HG03442 (cell line): ENCODE data around the gene MON1A.

ENCODE experiments used
- ATAC-seq: cut with Tn5 transposase; IDR thresholded peaks from one replicate; pipeline ENCODE4 v1.9.1; 2021; ENCODE audit warnings: mild to moderate bottlenecking, moderate library complexity; ENCODE audit not compliant: unreplicated experiment

Gene MON1A

GRCh38 chr3:49896345-49896744, 33.3 kb downstream of the MON1A start:
- ATAC-seq: no peak

GRCh38 chr3:49895791-49896190, 33.8 kb downstream of the MON1A start:
- ATAC-seq: no peak

GRCh38 chr3:49889296-49889695, 40.3 kb downstream of the MON1A start:
- ATAC-seq: no peak

- ATAC-seq: no peak
Measured at GRCh38 chr3:49886922-49887265, 42.7 kb downstream of the MON1A start.

GRCh38 chr3:49883998-49884397, 45.6 kb downstream of the MON1A start:
- ATAC-seq: no peak

GRCh38 chr3:49882166-49882565, 47.4 kb downstream of the MON1A start:
- no peak for ATAC-seq

- ATAC-seq: no peak
Measured at GRCh38 chr3:49880581-49881315, 48.9 kb downstream of the MON1A start.

- no peak for ATAC-seq
Measured at GRCh38 chr3:49879721-49880120, 49.9 kb downstream of the MON1A start.

- no peak for ATAC-seq
Measured at GRCh38 chr3:49878686-49879085, 50.9 kb downstream of the MON1A start.

GRCh38 chr3:49877716-49878115, 51.9 kb downstream of the MON1A start:
- no peak for ATAC-seq

GRCh38 chr3:49876567-49876966, 53.0 kb downstream of the MON1A start:
- no peak for ATAC-seq

- no peak for ATAC-seq
Measured at GRCh38 chr3:49873623-49874022, 56.0 kb downstream of the MON1A start.

- no peak for ATAC-seq
Measured at GRCh38 chr3:49872801-49873281, 56.8 kb downstream of the MON1A start.

- ATAC-seq: no peak
Measured at GRCh38 chr3:49871531-49872153, 58.0 kb downstream of the MON1A start.

GRCh38 chr3:49869525-49870126, 60.0 kb downstream of the MON1A start, which contains the start of gene CAMKV:
TSS of gene CAMKV (minus strand) at chr3:49869906. CDS start at chr3:49862388, 7,518 bp downstream.
- ATAC-seq: no peak

- no peak for ATAC-seq
Measured at GRCh38 chr3:49868862-49869466, 60.6 kb downstream of the MON1A start.

- no peak for ATAC-seq
Measured at GRCh38 chr3:49867871-49868321, 61.7 kb downstream of the MON1A start.

- no peak for ATAC-seq
Measured at GRCh38 chr3:49867400-49867799, 62.2 kb downstream of the MON1A start.

- no peak for ATAC-seq
Measured at GRCh38 chr3:49865198-49865784, 64.3 kb downstream of the MON1A start.

- no peak for ATAC-seq
Measured at GRCh38 chr3:49864505-49864904, 65.1 kb downstream of the MON1A start.
